NB4 (cell line): Measurements from ENCODE around the gene MAP3K1.

Experiments
- CTCF ChIP-seq: IDR thresholded peaks from one replicate; pipeline ENCODE4 v1.5.1; 2012; ENCODE audit warnings: low read depth, low read length
- MYC ChIP-seq: IDR thresholded peaks from 2 replicates; pipeline ENCODE4 v1.6.1; 2011; ENCODE audit warnings: low read depth, low read length

- TF ChIP-seq CTCF: no peak
- no peak for TF ChIP-seq MYC
Observed at GRCh38 chr5:56914678-56915077, 99.3 kb downstream of the MAP3K1 start.
